H1 (cell line): ENCODE results near the gene RPL36AL. TPM values are rescaled to one million over a fixed set of nuclear protein-coding genes. Genes with fewer than 3 reads are reported as not detected.

Experiments used
- CTCF ChIA-PET: fragments of 300-600 bp; sonication (Branson Sonifier 250); formaldehyde crosslinking; loops from one replicate; lab custom pipeline; 2021; ENCODE audit not compliant: partially characterized antibody; lab: Charles Lee
- POLR2A ChIA-PET: fragments of 300-600 bp; sonication (Branson Sonifier 250); formaldehyde crosslinking; loops from one replicate; lab custom pipeline; 2021; ENCODE audit warnings: inconsistent platforms; ENCODE audit not compliant: partially characterized antibody; lab: Charles Lee
- DNase-seq, 2 experiments: peaks; one replicate each; pipeline versions ENCODE4 v3.0.0 to v3.0.0-alpha.2; 2010 to 2022; ENCODE audit warnings: low spot score in 2 of 2, low read depth in 1 of 2, mixed read lengths in 1 of 2
- FAIRE-seq: peaks from 2 replicates; lab custom pipeline; 2011; peaks lifted over from hg19 to GRCh38; lab: Jason Lieb, UNC
- H2AFZ ChIP-seq: 2 replicates; pipeline ENCODE4 v1.8.1; 2012; ENCODE audit warnings: low read length, inconsistent platforms
- H2AK5ac ChIP-seq: 2 replicates; pipeline ENCODE4 v1.6.1; 2013; ENCODE audit warnings: low read depth, low read length
- H2BK120ac ChIP-seq: replicated peaks from 2 replicates; pipeline ENCODE3; 2013; ENCODE audit warnings: low read depth, low read length, inconsistent platforms
- H2BK12ac ChIP-seq: 2 replicates; pipeline ENCODE4 v1.6.1; 2013; ENCODE audit warnings: low read depth, low read length
- H2BK15ac ChIP-seq: 2 replicates; pipeline ENCODE4 v1.6.1; 2013; ENCODE audit warnings: low read length
- H2BK20ac ChIP-seq: 2 replicates; pipeline ENCODE4 v1.6.1; 2013; ENCODE audit warnings: low read length
- H2BK5ac ChIP-seq: 2 replicates; pipeline ENCODE4 v1.6.1; 2013; ENCODE audit warnings: low read depth, low read length
- H3K14ac ChIP-seq: 2 replicates; pipeline ENCODE4 v1.6.1; 2013; ENCODE audit warnings: inconsistent platforms; ENCODE audit not compliant: insufficient read length
- H3K18ac ChIP-seq: 2 replicates; pipeline ENCODE4 v1.6.1; 2013; ENCODE audit warnings: low read length; ENCODE audit errors: extremely low read depth
- H3K23ac ChIP-seq: 2 replicates; pipeline ENCODE4 v1.6.1; 2013; ENCODE audit warnings: inconsistent platforms; ENCODE audit not compliant: insufficient read length
- H3K23me2 ChIP-seq: 2 replicates; pipeline ENCODE4 v1.6.1; 2013; ENCODE audit warnings: low read depth, low read length
- H3K27ac ChIP-seq: 2 replicates; pipeline ENCODE4 v1.6.1; 2011; ENCODE audit warnings: low read depth, low read length, inconsistent platforms
- H3K27me3 ChIP-seq, 4 experiments: replicated peaks in 1 of 4; 1 replicate in 1 of 4; 2 replicates in 3 of 4; pipeline versions ENCODE4 v1.6.1 to v1.8.1; 2011 to 2013; ENCODE audit warnings: low read length in 3 of 4, mild to moderate bottlenecking in 3 of 4, inconsistent platforms in 2 of 4, mixed read lengths in 2 of 4, moderate library complexity in 1 of 4; ENCODE audit not compliant: control insufficient read depth in 3 of 4, insufficient read depth in 3 of 4; ENCODE audit errors: extremely low read depth in 1 of 4
- H3K36me3 ChIP-seq, 4 experiments: 2 replicates each; pipeline versions ENCODE4 v1.6.1 to v1.8.1; 2011 to 2013; ENCODE audit warnings: mild to moderate bottlenecking in 4 of 4, low read length in 3 of 4, moderate library complexity in 2 of 4, control low read depth in 1 of 4, inconsistent platforms in 1 of 4; ENCODE audit not compliant: insufficient read depth in 4 of 4, control insufficient read depth in 2 of 4
- H3K4ac ChIP-seq: replicated peaks from 2 replicates; pipeline ENCODE3; 2013; ENCODE audit warnings: low read length, low read depth, mixed read lengths, inconsistent platforms; ENCODE audit not compliant: insufficient read length
- H3K4me1 ChIP-seq, 4 experiments: replicated peaks in 1 of 4; 1 replicate in 1 of 4; 2 replicates in 3 of 4; pipeline versions ENCODE4 v1.6.1 to v1.8.1; 2011 to 2013; ENCODE audit warnings: low read length in 3 of 4, inconsistent platforms in 2 of 4, mixed read lengths in 1 of 4; ENCODE audit not compliant: insufficient read depth in 4 of 4, control insufficient read depth in 3 of 4
- H3K4me2 ChIP-seq, 2 experiments: 2 replicates each; pipeline versions ENCODE4 v1.6.1 to v1.8.1; 2011 to 2013; ENCODE audit warnings: low read depth in 2 of 2, low read length in 2 of 2, control low read depth in 1 of 2, inconsistent platforms in 1 of 2, mild to moderate bottlenecking in 1 of 2; ENCODE audit not compliant: insufficient read depth in 1 of 2
- H3K4me3 ChIP-seq, 4 experiments: fragments of 200-600, 300-600 bp in 1 of 4; sonication (generic), shearing (Covaris generic), sonication (Bioruptor Twin) in 1 of 4; 2 replicates each; pipeline versions ENCODE4 v1.5.1 to v1.8.1; 2011 to 2016; ENCODE audit warnings: low read length in 4 of 4, low read depth in 3 of 4, control low read depth in 2 of 4, inconsistent platforms in 2 of 4, mild to moderate bottlenecking in 2 of 4, mixed read lengths in 1 of 4, moderate library complexity in 1 of 4; ENCODE audit not compliant: insufficient read depth in 2 of 4; ENCODE audit errors: extremely low read depth in 1 of 4
- H3K56ac ChIP-seq: replicated peaks from 2 replicates; pipeline ENCODE3; 2013; ENCODE audit warnings: low read depth, mild to moderate bottlenecking, mixed read lengths, low read length, inconsistent platforms; ENCODE audit not compliant: insufficient read length
- H3K79me1 ChIP-seq: 2 replicates; pipeline ENCODE4 v1.6.1; 2013; ENCODE audit warnings: low read depth, low read length, control low read depth
- H3K79me2 ChIP-seq, 2 experiments: 2 replicates each; pipeline versions ENCODE4 v1.6.1 to v1.8.1; 2012 to 2013; ENCODE audit warnings: low read length in 2 of 2, mild to moderate bottlenecking in 2 of 2, inconsistent platforms in 1 of 2; ENCODE audit not compliant: insufficient read depth in 2 of 2, control insufficient read depth in 1 of 2
- H3K9ac ChIP-seq, 4 experiments: replicated peaks in 1 of 4; 1 replicate in 1 of 4; 2 replicates in 3 of 4; pipeline versions ENCODE4 v1.6.1 to v1.8.1; 2011 to 2013; ENCODE audit warnings: low read depth in 3 of 4, low read length in 3 of 4, control low read depth in 2 of 4, mild to moderate bottlenecking in 2 of 4, moderate library complexity in 2 of 4, inconsistent platforms in 1 of 4; ENCODE audit errors: extremely low read depth in 1 of 4
- H3K9me3 ChIP-seq, 2 experiments: 2 replicates each; pipeline versions ENCODE4 v1.6.1 to v1.8.1; 2012 to 2013; ENCODE audit warnings: mild to moderate bottlenecking in 2 of 2, moderate library complexity in 2 of 2, control low read depth in 1 of 2, inconsistent platforms in 1 of 2, low read depth in 1 of 2, low read length in 1 of 2, mixed read lengths in 1 of 2; ENCODE audit not compliant: insufficient read depth in 2 of 2
- H4K20me1 ChIP-seq, 2 experiments: replicated peaks in 1 of 2; 2 replicates each; pipeline versions ENCODE3 to v1.8.1; 2011 to 2013; ENCODE audit warnings: inconsistent platforms in 2 of 2, low read length in 2 of 2, mild to moderate bottlenecking in 1 of 2; ENCODE audit not compliant: insufficient read depth in 2 of 2, control insufficient read depth in 1 of 2
- H4K5ac ChIP-seq: 2 replicates; pipeline ENCODE4 v1.6.1; 2013; ENCODE audit warnings: low read length, low read depth, mixed read lengths, inconsistent platforms; ENCODE audit not compliant: insufficient read length
- H4K8ac ChIP-seq: 2 replicates; pipeline ENCODE4 v1.8.0; 2013; ENCODE audit warnings: mild to moderate bottlenecking, moderate library complexity, low read length, inconsistent platforms; ENCODE audit not compliant: insufficient read depth; ENCODE audit errors: extremely low read depth
- H4K91ac ChIP-seq: replicated peaks from 2 replicates; pipeline ENCODE3; 2013; ENCODE audit warnings: low read length, mixed read lengths, inconsistent platforms; ENCODE audit not compliant: insufficient read length
- CBX5 ChIP-seq: fragments of 300-800, 300-1000 bp; sonication (generic); IDR thresholded peaks from 2 replicates; pipeline ENCODE4 v1.7.1; 2016; ENCODE audit warnings: antibody characterized with exemption, low read length, low read depth
- EP300 ChIP-seq, 2 experiments: IDR thresholded peaks; 1 replicate in 1 of 2; 2 replicates in 1 of 2; pipeline ENCODE4 v1.6.1; 2011 to 2012; ENCODE audit warnings: low read depth in 2 of 2, low read length in 2 of 2, mild to moderate bottlenecking in 2 of 2, borderline replicate concordance in 1 of 2, inconsistent platforms in 1 of 2, moderate library complexity in 1 of 2
- HDAC6 ChIP-seq: IDR thresholded peaks from one replicate; pipeline ENCODE4 v1.7.1; 2012; ENCODE audit warnings: low read depth, mild to moderate bottlenecking, inconsistent platforms, low read length, moderate library complexity
- JUND ChIP-seq: IDR thresholded peaks from 2 replicates; pipeline ENCODE4 v1.6.1; 2011; ENCODE audit warnings: mild to moderate bottlenecking, improper control_type of control experiment, low read length
- WGBS, 2 experiments: shearing (Covaris generic) in 1 of 2; methylation state at CpG; one replicate each; pipeline versions ENCODE4 v1.1.6 to v1.1.7; 2013 to 2015; ENCODE audit warnings: low lambda C conversion rate in 2 of 2, mixed read lengths in 2 of 2, inconsistent platforms in 1 of 2, low coverage in 1 of 2, missing lambda C conversion rate in 1 of 2; ENCODE audit not compliant: insufficient replicate concordance in 2 of 2, insufficient coverage in 1 of 2, insufficient read length in 1 of 2; ENCODE audit errors: extremely low coverage in 1 of 2, missing lambda C conversion rate in 1 of 2; 5-methylcytosine and 5-hydroxymethylcytosine counted together
- polyA plus RNA-seq, 7 experiments: library from polyadenylated mRNA; depleted of rRNA in 3 of 7; stranded (reverse) in 5 of 7; unstranded in 2 of 7; fragments of >200 nt in 5 of 7; fragments of 200-250 nt in 2 of 7; gene quantifications; 1 replicate in 5 of 7; 2 replicates in 1 of 7; 4 replicates in 1 of 7; pipeline versions ENCODE4 v1.2.1 to v1.2.3, GENCODE V29; 2011 to 2013; ENCODE audit warnings: missing spikeins in 2 of 7, mixed read lengths in 2 of 7
- total RNA-seq: library from RNA; stranded (reverse); fragmentation: NEBNext Ultra II Directional; extraction: Animal tissue kit (Norgen Biotek cat#: 25700); gene quantifications from 2 replicates; pipeline ENCODE4 v1.2.1, GENCODE V29; 2021
- TF ChIP-seq, protein P1 (sequence below), 3 experiments: IDR thresholded peaks; 1 replicate in 2 of 3; 2 replicates in 1 of 3; pipeline versions ENCODE4 v1.5.1 to v1.6.1; 2011; ENCODE audit warnings: low read length in 3 of 3, mild to moderate bottlenecking in 3 of 3, inconsistent platforms in 2 of 3, low read depth in 1 of 3, moderate library complexity in 1 of 3; ENCODE audit not compliant: insufficient read depth in 1 of 3; ENCODE audit errors: control extremely low read depth in 1 of 3

RPL36AL gene
- total and polyA plus RNA-seq, 2 of the 8 experiments (the other 6 are each of a cell fraction or from before 2014, with no cell fraction given), result 138 to 230 TPM

DNA sequence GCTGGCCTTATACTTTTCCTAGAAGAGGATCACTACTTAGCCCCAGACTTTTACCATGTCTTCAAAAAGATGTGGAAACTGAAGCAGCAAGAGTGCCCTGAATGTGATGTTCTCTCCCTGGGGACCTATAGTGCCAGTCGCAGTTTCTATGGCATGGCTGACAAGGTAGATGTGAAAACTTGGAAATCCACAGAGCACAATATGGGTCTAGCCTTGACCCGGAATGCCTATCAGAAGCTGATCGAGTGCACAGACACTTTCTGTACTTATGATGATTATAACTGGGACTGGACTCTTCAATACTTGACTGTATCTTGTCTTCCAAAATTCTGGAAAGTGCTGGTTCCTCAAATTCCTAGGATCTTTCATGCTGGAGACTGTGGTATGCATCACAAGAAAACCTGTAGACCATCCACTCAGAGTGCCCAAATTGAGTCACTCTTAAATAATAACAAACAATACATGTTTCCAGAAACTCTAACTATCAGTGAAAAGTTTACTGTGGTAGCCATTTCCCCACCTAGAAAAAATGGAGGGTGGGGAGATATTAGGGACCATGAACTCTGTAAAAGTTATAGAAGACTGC lies 1.7 kb upstream of the RPL36AL start:
- Histone ChIP-seq H3K27ac (no peak overlapping the region), H3K56ac (no peak overlapping the region), H3K23ac (no peak overlapping the region), H3K18ac (no peak overlapping the region), H4K20me1 (peaks cover 5 to 6% of the 10 kb centered on the region in 2 experiments), H3K4me1 (peaks cover 1 to 9% (median 3%) of the 10 kb centered on the region in 4 experiments; a peak in 3 of 7 replicates), H3K27me3 (no peaks in the 10 kb centered on the region), H3K4me2 (peak overlapping the region; percentile 76 to 91), H2AK5ac (no peak overlapping the region), H2AFZ (no peak overlapping the region), H4K5ac (no peak overlapping the region), H3K9me3 (no peaks in the 10 kb centered on the region), H2BK20ac (no peak overlapping the region), H3K36me3 (peaks cover 4 to 45% (median 15%) of the 10 kb centered on the region in 4 experiments; a peak in 7 of 8 replicates), H2BK12ac (no peak overlapping the region), H4K8ac (no peak overlapping the region), H3K79me2 (peaks cover 5 to 49% of the 10 kb centered on the region in 2 experiments; a peak in 3 of 4 replicates), H3K23me2 (peaks cover 10% of the 10 kb centered on the region), H3K4ac (no peak overlapping the region), H3K4me3 (peak overlapping the region; percentile 80 to 99 (median 94); a peak in 7 of 8 replicates), H3K79me1 (no peaks in the 10 kb centered on the region), H2BK5ac (no peak overlapping the region), H2BK15ac (no peak overlapping the region), H2BK120ac (no peak overlapping the region), H4K91ac (no peak overlapping the region), H3K9ac (no peak overlapping the region), H3K14ac (no peak overlapping the region)
- no peak for DNase-seq
- TF ChIP-seq JUND (no peak), CBX5 (no peak), HDAC6 (no peak), EP300 (IDR thresholded peaks at IDR 0.05; ENCODE audit: borderline replicate concordance in 1 of 2, low read depth in 2 of 2, low read length in 2 of 2) (no peak)
- TF ChIP-seq, protein P1, sequence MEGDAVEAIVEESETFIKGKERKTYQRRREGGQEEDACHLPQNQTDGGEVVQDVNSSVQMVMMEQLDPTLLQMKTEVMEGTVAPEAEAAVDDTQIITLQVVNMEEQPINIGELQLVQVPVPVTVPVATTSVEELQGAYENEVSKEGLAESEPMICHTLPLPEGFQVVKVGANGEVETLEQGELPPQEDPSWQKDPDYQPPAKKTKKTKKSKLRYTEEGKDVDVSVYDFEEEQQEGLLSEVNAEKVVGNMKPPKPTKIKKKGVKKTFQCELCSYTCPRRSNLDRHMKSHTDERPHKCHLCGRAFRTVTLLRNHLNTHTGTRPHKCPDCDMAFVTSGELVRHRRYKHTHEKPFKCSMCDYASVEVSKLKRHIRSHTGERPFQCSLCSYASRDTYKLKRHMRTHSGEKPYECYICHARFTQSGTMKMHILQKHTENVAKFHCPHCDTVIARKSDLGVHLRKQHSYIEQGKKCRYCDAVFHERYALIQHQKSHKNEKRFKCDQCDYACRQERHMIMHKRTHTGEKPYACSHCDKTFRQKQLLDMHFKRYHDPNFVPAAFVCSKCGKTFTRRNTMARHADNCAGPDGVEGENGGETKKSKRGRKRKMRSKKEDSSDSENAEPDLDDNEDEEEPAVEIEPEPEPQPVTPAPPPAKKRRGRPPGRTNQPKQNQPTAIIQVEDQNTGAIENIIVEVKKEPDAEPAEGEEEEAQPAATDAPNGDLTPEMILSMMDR (IDR thresholded peaks at IDR 0.05; ENCODE audit: control extremely low read depth in 1 of 3, insufficient read depth in 1 of 3, low read depth in 1 of 3, low read length in 3 of 3), result no peak
- FAIRE-seq, result no peak
- 76% methylated on average over 3 of the region's 3 CpGs; no CpG with 5 or more reads in 1 of the 2 experiments for whole genome bisulfite sequencing, 2 experiments
- CTCF ChIA-PET, result interaction anchor here (1.0 to 2.4 kb wide), 3 partner anchors 12 to 35 kb away, joined by 3 to 15 read pairs (median 3); partner anchors contain the start of gene DNAAF2
- POLR2A ChIA-PET, result interaction anchor here (1.0 to 3.9 kb wide), 13 partner anchors 8 to 240 kb away, joined by 3 to 53 read pairs (median 13); partner anchors contain the start of genes DNAAF2, KLHDC2, LRR1 and RPS29
